ENCODE data around the gene SLC1A4. TPM values are rescaled to one million over a fixed set of nuclear protein-coding genes. Genes with fewer than 3 reads are reported as not detected.
A peak's percentile ranks its signal among the peaks of the same experiment; 100 is the strongest.

Gene SLC1A4
- total and polyA plus RNA-seq, 10 of the 15 experiments (the other 5 are each of a cell fraction or from before 2014, with no cell fraction given), result 10.8 to 43.2 (median 27.7) TPM

DNA sequence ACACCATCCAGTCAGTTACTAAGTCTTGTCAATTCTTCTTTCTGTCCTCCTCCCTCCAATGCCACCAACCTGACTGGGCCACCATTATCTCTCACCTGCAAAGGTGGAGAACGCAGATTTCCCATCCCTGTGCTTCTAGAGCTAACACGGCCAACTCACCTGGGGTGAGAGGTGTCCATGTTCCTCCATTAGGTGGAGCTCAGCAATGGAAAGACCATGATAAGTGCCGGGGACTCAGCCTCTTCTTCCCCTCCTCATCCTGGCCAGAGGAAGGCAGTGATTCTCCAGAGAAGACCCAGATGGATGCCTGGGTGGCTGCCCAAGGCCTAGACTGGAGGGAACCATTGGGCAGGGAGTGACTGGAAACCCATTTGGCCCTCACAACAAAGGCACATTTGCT is 48.1 kb upstream of the SLC1A4 start:
- ATAC-seq (no peak), DNase-seq (ENCODE audit: low read depth, low spot score) (no peak), FAIRE-seq (no peak)
- Histone ChIP-seq H3K79me2 (ENCODE audit: control insufficient read depth, insufficient read depth, low read length) (peaks cover 36% of the 10 kb centered on the region), H4K20me1 (ENCODE audit: control insufficient read depth, insufficient read depth) (no peaks in the 10 kb centered on the region), H3K36me3 (ENCODE audit: control insufficient read depth in 2 of 2, insufficient read depth in 2 of 2, low read length in 1 of 2) (no peaks in the 10 kb centered on the region), H3K9me3 (replicated peaks; ENCODE audit: control insufficient read depth, insufficient read depth, low read length) (peaks cover 2% of the 10 kb centered on the region; the same call in 1 of the 3 replicates), H3K27ac (ENCODE audit: control insufficient read depth, insufficient read depth) (no peak overlapping the region), H3K4me2 (ENCODE audit: control insufficient read depth, insufficient read depth) (0 out of 2 replicates have a peak overlapping the region, but pooled peaks have one; percentile 20), H3K4me1 (ENCODE audit: control insufficient read depth, insufficient read depth, low read length) (peaks cover 62% of the 10 kb centered on the region), H3K27me3 (replicated peaks in 1 of 2; ENCODE audit: control insufficient read depth in 2 of 2, insufficient read depth in 2 of 2, low read length in 1 of 2) (no peaks in the 10 kb centered on the region), H2AFZ (ENCODE audit: control insufficient read depth, low read depth, low read length) (no peak overlapping the region), H3K4me3 (no peak overlapping the region), H3K9ac (ENCODE audit: control insufficient read depth, insufficient read depth, low read length) (no peak overlapping the region)
- TF ChIP-seq RAD21 (IDR thresholded peaks at IDR 0.05; ENCODE audit: insufficient read depth, low read depth, low read length), result peak; percentile 18; the same call in 1 of the 2 replicates
- TF ChIP-seq STAT3 (IDR thresholded peaks at IDR 0.05; ENCODE audit: low read depth, low read length), result no peak
- 96% methylated on average over 3 of the region's 3 CpGs for WGBS (ENCODE audit: insufficient coverage, insufficient replicate concordance, low lambda C conversion rate, missing lambda C conversion rate)
- ChIA-PET POLR2A (interaction anchor here (1.3 to 19.2 kb wide), 5 partner anchors 8 to 114 kb away, joined by 4 to 377 read pairs (median 96); partner anchors contain the start of gene SLC1A4), CTCF (interaction anchor here (1.6 to 20.4 kb wide), 5 partner anchors 9 to 92 kb away, joined by 5 to 413 read pairs (median 9); no protein-coding TSS in a partner anchor), SMC1A (ENCODE audit: uncharacterized antibody, unreplicated experiment) (interaction anchor here (1.0 to 13.7 kb wide), 10 partner anchors 8 to 92 kb away, joined by 3 to 395 read pairs (median 4); no protein-coding TSS in a partner anchor), RAD21 (ENCODE audit: unreplicated experiment) (interaction anchor here (0.9 to 13.8 kb wide), 6 partner anchors 22 to 354 kb away, joined by 3 to 389 read pairs (median 4); partner anchors contain the start of gene SLC1A4)
- intact Hi-C loops (cut with micrococcal nuclease; ENCODE audit: unreplicated experiment), result no loop called here
- in situ Hi-C loops (cut with MboI), result no loop called here
- no TSS peak for BruUV-seq (replicated peaks)

GRCh38 chr2:64941801-64942200 is 47.4 kb upstream of the SLC1A4 start:
- H3K27me3 ChIP-seq (replicated peaks in 1 of 2; ENCODE audit: control insufficient read depth in 2 of 2, insufficient read depth in 2 of 2, low read length in 1 of 2), result no peaks in the 10 kb centered on the region
- no peaks in the 10 kb centered on the region for H3K36me3 ChIP-seq (ENCODE audit: control insufficient read depth in 2 of 2, insufficient read depth in 2 of 2, low read length in 1 of 2)
- 48% methylated on average over 5 of the region's 5 CpGs for WGBS (ENCODE audit: insufficient coverage, insufficient replicate concordance, low lambda C conversion rate, missing lambda C conversion rate)
- peak overlapping the region; percentile 37 for H2AFZ ChIP-seq (ENCODE audit: control insufficient read depth, low read depth, low read length)
- ChIA-PET POLR2A (interaction anchor here (0.8 to 19.2 kb wide), 7 partner anchors 9 to 334 kb away, joined by 3 to 377 read pairs (median 5); partner anchors contain the start of gene SLC1A4), CTCF (interaction anchor here (0.8 to 20.4 kb wide), 11 partner anchors 9 to 192 kb away, joined by 3 to 413 read pairs (median 5); no protein-coding TSS in a partner anchor), SMC1A (ENCODE audit: uncharacterized antibody, unreplicated experiment) (interaction anchor here (0.9 to 13.7 kb wide), 11 partner anchors 9 to 94 kb away, joined by 3 to 395 read pairs (median 6); no protein-coding TSS in a partner anchor), RAD21 (ENCODE audit: unreplicated experiment) (interaction anchor here (0.6 to 13.8 kb wide), 10 partner anchors 9 to 355 kb away, joined by 3 to 389 read pairs (median 4); partner anchors contain the start of genes CEP68 and SLC1A4)
- peak overlapping the region; percentile 26; the same call in 1 of the 2 replicates for H3K27ac ChIP-seq (ENCODE audit: control insufficient read depth, insufficient read depth)
- no peak for FAIRE-seq
- no peak overlapping the region for H3K9ac ChIP-seq (ENCODE audit: control insufficient read depth, insufficient read depth, low read length)
- intact Hi-C loops (cut with micrococcal nuclease; ENCODE audit: unreplicated experiment), result no loop called here
- ATAC-seq, result no peak
- no peaks in the 10 kb centered on the region for H3K9me3 ChIP-seq (replicated peaks; ENCODE audit: control insufficient read depth, insufficient read depth, low read length)
- H3K4me2 ChIP-seq (ENCODE audit: control insufficient read depth, insufficient read depth), result peak overlapping the region; percentile 33
- H3K79me2 ChIP-seq (ENCODE audit: control insufficient read depth, insufficient read depth, low read length), result peaks cover 31% of the 10 kb centered on the region
- peaks cover 66% of the 10 kb centered on the region for H3K4me1 ChIP-seq (ENCODE audit: control insufficient read depth, insufficient read depth, low read length)
- in situ Hi-C loops (cut with MboI), result no loop called here
- H3K4me3 ChIP-seq, result no peak overlapping the region
- H4K20me1 ChIP-seq (ENCODE audit: control insufficient read depth, insufficient read depth), result no peaks in the 10 kb centered on the region
- no peak for DNase-seq (ENCODE audit: low read depth, low spot score)
- no TSS peak for BruUV-seq (replicated peaks)
- TF ChIP-seq FOXM1 (IDR thresholded peaks at IDR 0.05; ENCODE audit: low read depth, low read length), result no peak
- no peak for TF ChIP-seq EZH2 (IDR thresholded peaks at IDR 0.05; ENCODE audit: borderline replicate concordance, control insufficient read depth, low read depth, low read length)
- TF ChIP-seq IKZF2 (IDR thresholded peaks at IDR 0.05), result peak; percentile 47 to 66; a peak in 2 of 4 replicates
- TF ChIP-seq, protein P1, sequence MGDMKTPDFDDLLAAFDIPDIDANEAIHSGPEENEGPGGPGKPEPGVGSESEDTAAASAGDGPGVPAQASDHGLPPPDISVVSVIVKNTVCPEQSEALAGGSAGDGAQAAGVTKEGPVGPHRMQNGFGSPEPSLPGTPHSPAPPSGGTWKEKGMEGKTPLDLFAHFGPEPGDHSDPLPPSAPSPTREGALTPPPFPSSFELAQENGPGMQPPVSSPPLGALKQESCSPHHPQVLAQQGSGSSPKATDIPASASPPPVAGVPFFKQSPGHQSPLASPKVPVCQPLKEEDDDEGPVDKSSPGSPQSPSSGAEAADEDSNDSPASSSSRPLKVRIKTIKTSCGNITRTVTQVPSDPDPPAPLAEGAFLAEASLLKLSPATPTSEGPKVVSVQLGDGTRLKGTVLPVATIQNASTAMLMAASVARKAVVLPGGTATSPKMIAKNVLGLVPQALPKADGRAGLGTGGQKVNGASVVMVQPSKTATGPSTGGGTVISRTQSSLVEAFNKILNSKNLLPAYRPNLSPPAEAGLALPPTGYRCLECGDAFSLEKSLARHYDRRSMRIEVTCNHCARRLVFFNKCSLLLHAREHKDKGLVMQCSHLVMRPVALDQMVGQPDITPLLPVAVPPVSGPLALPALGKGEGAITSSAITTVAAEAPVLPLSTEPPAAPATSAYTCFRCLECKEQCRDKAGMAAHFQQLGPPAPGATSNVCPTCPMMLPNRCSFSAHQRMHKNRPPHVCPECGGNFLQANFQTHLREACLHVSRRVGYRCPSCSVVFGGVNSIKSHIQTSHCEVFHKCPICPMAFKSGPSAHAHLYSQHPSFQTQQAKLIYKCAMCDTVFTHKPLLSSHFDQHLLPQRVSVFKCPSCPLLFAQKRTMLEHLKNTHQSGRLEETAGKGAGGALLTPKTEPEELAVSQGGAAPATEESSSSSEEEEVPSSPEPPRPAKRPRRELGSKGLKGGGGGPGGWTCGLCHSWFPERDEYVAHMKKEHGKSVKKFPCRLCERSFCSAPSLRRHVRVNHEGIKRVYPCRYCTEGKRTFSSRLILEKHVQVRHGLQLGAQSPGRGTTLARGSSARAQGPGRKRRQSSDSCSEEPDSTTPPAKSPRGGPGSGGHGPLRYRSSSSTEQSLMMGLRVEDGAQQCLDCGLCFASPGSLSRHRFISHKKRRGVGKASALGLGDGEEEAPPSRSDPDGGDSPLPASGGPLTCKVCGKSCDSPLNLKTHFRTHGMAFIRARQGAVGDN (IDR thresholded peaks at IDR 0.05), result peak; percentile 61; the same call in 1 of the 2 replicates
- no peak for TF ChIP-seq GATAD2B (conservative IDR thresholded peaks at IDR 0.05; ENCODE audit: low read depth)
- TF ChIP-seq ASH2L (IDR thresholded peaks at IDR 0.05; ENCODE audit: borderline replicate concordance, low read depth), result no peak
- no peak for TF ChIP-seq SRF (IDR thresholded peaks at IDR 0.05; ENCODE audit: low read depth in 2 of 2, low read length in 2 of 2)
- TF ChIP-seq RELA (IDR thresholded peaks at IDR 0.05; ENCODE audit: borderline replicate concordance, partially characterized antibody), result peak; percentile 42

Measured in GM12878 (cell line).